Transverse colon (tissue), 3 donors: ENCODE results near the gene FBXL15.

ENCODE experiments used
- CTCF ChIP-seq, 5 experiments: fragments of 200-600 bp in 3 of 5; fragments of 450-650 bp in 2 of 5; sonication (generic) in 3 of 5; IDR thresholded peaks; 1 replicate in 2 of 5; 2 replicates in 3 of 5; pipeline ENCODE4 v1.5.1; 2016 to 2017; ENCODE audit warnings: antibody characterized with exemption in 5 of 5, inconsistent platforms in 3 of 5, mild to moderate bottlenecking in 2 of 5, moderate library complexity in 1 of 5
- POLR2A ChIP-seq: fragments of 450-650 bp; IDR thresholded peaks from one replicate; pipeline ENCODE4 v1.6.1; 2016; ENCODE audit warnings: antibody characterized with exemption, mild to moderate bottlenecking, moderate library complexity

- TF ChIP-seq POLR2A: no peak
- TF ChIP-seq CTCF (IDR thresholded peaks at IDR 0.05): no peak
Measured at GRCh38 chr10:102423372-102423968, 2.8 kb downstream of the FBXL15 start.
